Daoy (cell line): ENCODE results near the gene UPF3A. TPM values are rescaled to one million over a fixed set of nuclear protein-coding genes. Genes with fewer than 3 reads are reported as not detected.
"Not testable (repeated sequence)": the region's sequence is repeated elsewhere in the genome, so short reads cannot be mapped to it uniquely, and the experiment has no call there.

Experiments
- DNase-seq: peaks from one replicate; pipeline ENCODE4 v3.0.0-alpha.2; 2015; ENCODE audit warnings: low read depth
- total RNA-seq: library from RNA; depleted of rRNA; stranded (reverse); fragments of >200 nt; shearing (Covaris generic); gene quantifications from 2 replicates; pipeline ENCODE4 v1.2.3, GENCODE V29; 2014; rRNA removed

Gene UPF3A, protein sequence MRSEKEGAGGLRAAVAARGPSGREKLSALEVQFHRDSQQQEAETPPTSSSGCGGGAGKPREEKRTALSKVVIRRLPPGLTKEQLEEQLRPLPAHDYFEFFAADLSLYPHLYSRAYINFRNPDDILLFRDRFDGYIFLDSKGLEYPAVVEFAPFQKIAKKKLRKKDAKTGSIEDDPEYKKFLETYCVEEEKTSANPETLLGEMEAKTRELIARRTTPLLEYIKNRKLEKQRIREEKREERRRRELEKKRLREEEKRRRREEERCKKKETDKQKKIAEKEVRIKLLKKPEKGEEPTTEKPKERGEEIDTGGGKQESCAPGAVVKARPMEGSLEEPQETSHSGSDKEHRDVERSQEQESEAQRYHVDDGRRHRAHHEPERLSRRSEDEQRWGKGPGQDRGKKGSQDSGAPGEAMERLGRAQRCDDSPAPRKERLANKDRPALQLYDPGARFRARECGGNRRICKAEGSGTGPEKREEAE
- 7.7 and 14.3 TPM in 2 replicates for total RNA-seq

DNA sequence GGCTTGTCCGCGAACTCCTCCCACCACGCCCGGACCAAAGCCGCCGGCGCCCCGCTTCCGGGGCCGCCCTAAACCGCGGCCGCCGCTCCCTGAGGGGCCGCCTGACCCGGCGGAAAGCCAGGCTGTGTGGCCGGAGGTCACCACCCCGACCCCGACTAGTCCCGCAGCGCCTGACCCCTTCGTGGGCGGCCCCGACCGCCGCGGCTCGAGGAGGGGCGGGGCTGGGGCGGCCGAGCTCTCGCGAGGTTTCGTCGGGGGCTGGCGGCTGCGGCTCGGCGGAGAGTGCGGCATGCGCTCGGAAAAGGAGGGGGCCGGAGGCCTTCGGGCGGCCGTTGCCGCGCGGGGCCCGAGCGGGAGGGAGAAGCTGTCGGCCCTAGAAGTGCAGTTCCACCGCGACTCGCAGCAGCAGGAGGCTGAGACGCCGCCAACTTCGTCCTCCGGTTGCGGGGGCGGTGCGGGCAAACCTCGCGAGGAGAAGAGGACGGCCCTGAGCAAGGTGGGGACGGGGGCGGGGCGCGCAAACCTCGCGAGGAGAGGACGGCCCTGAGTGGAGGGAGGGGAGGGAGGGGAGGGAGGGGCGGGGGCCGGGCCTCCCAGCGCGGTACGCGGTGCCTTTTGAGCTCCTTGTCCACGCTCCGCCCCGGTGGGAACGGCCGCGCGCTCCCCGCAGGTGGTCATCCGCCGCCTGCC lies at the start of gene UPF3A:
Gene UPF3A, plus strand, starts transcription at position 251 of the 690 bp plus-strand sequence. Its CDS starts 39 bp downstream, at position 290.
- peak; percentile 96 for DNase-seq

DNA sequence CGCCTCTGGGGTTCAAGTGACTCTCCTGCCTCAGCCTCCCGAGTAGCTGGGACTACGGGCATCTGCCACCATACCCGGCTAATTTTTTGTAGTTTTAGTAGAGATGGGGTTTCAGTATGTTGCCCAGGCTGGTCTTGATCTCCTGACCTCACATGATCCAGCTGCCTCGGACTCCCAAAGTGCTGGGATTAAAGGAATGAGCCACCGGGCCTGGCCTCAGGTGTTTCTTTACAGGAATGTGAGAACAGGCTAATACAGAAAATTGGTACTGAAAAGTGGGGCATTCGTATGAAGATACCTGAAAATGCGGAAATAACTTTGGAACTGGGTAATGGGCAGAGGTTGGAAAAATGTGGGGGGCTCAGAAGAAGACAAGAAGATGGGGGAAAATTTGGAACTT lies 49.5 kb upstream of the UPF3A start:
- no peak for DNase-seq

DNA sequence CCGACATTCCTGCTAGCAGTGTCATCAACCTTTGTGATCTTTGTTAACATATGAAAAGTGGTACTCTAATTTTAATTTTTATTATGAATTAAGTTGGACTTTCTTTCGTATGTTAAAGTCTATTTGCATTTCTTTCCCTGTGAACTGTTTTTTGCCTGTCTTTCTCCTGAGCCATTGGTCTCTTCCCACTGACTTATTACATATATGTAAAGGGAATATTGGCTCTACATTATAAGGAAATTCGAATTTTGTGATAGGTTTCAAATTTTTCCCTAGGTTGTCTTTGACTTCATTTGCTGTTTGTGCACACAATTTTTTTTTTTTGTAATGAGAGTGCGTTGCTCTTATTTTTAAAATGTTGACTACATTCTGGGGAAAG lies 47.1 kb upstream of the UPF3A start:
- DNase-seq, result no peak

DNA sequence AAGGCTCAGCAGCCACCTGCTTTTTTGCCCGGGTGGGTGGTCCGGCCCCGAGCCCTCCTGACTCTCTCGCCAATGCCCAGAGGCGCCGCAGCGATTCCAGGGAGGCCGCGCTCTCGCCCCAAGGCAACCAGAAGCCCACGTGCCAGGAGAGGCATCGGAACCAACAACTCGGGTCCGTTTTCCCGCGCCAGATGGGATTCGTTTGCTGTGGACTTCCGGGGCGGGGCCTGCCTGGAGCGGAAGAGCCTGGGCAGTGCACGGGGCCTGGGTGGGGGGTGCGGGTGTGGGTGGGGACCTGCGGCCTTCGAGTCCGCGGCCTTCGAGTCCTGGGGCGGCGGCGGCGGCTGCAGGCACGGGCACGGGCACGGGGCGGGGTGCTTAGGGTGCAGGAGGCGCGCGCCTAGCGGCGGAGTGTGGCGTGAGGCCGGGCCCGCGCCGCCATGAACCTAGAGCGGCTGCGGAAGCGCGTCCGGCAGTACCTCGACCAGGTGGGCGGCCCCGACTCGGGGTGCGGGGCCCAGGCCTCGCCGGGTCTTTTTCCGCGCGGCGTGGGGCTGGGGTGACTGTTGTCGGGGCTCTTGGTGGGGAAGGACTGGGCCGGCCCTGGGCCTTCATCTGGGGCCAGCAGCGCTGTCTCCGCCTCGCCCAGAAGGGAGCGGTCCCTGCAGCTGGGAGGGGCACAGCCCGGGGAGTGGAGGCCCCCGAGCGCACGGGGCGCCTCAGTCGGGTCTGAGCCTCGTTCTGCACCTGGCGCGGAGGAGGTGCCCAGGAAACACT lies 46.6 kb upstream of the UPF3A start, which contains the start of gene CDC16:
Gene CDC16, plus strand, starts transcription at position 253 of the 777 bp plus-strand sequence. Its CDS starts 188 bp downstream, at position 441.
- peak; percentile 92 for DNase-seq

DNA sequence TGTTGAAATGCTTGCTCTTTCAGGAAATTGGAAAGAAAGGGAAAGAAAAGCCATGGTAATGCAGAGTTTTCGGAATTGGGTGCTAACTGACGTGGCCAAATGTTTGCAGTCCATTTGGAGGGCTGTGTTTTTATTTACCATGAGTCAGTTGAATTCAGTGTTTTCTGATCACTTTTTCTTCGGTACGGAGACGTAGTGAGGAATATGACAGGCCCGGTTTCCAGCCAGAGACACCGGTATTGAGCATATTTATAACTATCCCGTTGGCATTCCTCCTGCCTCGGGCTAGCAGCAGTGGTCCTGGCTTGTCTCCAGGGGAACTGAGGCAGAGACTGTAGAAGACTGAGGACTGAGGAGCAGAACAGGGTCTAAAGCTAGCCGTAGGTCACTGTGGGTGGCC lies 45.7 kb upstream of the UPF3A start:
- no peak for DNase-seq

DNA sequence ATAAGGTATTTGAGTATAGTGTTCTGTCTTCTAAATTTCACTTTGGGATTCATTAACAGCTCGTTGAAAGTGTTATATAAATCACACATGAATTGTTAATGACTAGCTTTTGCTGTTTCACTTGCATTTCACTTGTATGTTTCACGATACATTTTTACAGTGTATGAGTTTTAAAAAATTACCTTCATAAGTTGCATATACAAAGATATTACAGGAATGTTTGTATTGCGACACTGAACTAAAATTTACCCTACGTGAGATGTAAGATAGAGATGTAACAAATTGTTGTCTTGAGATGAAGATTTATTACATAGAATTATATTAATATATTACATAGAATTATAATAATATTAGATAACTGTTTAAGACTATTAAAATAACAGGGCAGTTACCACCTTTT lies 45.2 kb upstream of the UPF3A start:
- no peak for DNase-seq

DNA sequence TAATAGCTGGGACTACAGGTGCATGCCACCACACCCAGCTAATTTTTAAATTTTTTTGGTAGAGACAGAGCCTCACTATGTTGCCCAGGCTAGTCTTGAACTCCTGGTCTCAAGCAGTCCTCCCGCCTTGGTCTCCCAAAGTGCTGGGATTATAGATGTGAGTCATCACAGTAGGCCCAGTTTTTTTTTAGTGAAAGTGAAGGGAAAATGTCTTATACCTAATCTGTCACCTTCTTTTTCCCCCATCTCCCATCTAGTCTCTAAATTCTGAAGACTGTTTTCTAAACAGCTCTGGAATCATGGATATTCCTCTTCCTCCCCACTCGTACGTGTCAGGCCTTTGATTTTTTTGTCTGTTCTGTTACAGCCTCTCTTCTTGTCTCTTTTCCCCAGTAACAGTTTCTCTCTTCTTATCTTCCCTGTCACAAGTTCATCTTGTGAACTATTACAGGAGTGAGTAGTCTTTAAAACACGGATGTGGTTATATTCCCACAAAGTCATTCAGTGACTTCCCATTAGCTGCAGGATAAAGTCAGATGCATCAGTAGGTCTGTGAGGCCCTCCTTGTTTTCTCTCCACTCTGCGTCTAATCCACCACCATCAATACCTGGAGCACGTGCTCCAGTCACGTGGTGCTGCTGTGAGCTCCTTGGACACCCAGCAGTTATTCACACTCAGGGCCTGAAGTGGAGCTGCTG lies 43.8 kb upstream of the UPF3A start:
- no peak for DNase-seq

DNA sequence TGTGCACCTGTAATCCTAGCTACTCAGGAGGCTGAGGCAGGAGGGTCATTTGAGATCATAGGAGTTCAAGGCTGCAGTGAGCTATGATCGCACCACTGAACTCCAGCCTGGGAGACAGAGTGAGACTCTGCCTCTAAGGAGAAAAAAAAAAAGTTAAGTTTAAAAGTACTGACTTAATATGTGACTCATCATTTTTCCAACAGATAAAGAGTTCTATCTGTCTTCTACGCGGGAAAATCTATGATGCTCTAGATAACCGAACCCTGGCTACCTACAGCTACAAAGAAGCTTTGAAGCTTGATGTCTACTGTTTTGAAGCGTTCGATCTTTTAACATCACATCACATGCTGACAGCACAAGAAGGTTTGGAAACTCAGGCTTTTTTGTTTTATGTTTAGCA lies 39.5 kb upstream of the UPF3A start:
- no peak for DNase-seq

DNA sequence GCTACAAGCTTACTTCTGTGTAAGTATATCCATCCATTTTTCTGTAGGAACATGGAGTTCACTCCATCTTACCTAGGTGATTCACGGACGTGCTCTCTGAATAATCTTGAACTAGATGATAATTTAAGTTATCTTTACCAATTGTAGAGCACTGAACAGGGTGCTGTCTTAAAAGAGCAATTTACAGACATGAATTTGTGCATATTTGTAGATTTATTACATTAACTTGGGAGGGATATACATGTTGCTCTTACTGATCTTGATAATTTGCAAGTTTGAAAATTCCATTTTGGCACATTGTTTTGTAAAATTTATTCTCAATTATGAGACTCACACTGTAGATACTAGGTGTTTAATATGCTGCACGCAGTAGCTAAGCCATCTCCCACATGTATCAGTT lies 37.4 kb upstream of the UPF3A start:
- no peak for DNase-seq

DNA sequence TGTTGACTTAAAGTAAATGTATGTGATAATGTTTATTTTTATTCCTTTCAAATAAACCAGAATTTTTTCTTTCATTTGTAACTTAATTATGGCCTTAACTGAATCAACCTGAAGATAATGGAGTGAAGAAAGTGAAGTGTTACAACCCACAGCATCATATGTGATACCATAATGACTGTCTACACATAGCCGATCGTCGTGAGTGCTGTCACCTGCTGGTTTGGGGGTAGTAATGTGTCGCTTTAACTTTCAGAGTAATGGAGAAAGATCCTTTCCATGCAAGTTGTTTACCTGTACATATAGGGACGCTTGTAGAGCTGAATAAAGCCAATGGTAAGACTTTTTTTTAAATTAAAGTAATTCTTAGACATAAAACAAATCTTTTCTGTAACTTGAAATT lies 36.8 kb upstream of the UPF3A start:
- no peak for DNase-seq

DNA sequence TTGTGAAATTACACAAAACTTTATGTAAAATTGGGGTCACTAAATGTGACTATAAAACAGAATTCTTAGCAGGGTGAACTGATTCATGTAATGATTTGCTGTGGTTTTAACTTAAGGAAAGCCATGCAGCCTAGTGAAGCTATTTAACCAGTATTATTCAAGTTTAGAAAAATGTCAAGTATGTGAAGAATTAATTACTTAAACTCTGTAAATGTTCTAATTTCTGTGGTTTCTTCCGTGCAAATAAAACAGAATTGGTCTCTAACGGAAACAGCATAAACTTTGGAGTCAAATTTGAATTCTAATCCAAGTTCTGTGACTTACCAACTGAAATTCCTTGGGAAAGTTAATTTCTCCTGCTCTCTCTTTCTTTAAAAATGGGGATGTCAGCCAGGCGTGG lies 33.4 kb upstream of the UPF3A start:
- DNase-seq, result no peak

DNA sequence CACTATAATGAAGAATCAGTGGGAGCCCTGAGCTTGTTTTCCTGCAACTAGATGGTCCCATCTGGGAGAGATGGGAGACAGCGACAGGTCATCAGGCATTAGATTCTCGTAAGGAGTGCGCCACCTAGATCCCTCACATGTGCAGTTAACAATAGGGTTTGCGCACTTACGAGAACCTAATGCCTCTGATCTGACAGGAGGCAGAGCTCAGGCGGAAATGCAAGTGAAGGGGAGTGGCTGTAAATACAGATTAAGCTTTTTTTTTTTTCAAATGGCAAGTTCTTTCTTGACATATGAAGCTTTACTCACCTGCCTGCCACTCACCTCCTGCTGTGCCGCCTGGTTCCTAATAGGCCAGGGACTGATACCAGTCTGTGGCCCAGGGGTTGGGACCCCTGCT lies 32.3 kb upstream of the UPF3A start:
- DNase-seq, result no peak

DNA sequence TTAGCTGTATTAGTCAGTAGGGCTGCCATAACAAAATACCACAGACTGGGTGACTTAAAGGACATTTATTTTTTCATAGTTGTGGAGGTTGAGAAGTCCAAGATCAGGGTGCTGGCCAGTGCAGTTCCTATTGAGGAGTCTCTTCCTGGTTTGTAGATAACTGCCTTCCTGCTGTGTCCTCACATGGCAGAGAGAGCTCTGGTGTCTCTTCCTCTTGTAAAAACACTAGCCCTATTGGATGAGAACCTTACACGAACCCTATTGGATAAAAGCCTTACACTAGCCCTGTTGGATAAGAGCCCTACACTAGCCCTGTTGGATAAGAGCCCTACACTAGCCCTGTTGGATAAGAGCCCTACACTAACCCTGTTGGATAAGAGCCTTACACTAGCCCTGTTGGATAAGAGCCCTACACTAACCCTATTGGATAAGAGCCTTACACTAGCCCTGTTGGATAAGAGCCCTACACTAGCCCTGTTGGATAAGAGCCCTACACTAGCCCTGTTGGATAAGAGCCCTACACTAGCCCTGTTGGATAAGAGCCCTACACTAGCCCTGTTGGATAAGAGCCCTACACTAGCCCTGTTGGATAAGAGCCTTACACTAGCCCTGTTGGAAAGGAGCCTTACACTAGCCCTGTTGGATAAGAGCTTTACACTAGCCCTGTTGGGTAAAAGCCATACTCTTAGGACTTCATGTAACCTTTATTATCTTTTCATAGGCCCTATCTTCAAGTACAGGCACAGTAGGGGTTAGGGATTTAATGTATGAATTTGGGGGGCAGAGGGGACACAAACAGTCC lies 29.6 kb upstream of the UPF3A start:
- DNase-seq, result not testable (repeated sequence)

DNA sequence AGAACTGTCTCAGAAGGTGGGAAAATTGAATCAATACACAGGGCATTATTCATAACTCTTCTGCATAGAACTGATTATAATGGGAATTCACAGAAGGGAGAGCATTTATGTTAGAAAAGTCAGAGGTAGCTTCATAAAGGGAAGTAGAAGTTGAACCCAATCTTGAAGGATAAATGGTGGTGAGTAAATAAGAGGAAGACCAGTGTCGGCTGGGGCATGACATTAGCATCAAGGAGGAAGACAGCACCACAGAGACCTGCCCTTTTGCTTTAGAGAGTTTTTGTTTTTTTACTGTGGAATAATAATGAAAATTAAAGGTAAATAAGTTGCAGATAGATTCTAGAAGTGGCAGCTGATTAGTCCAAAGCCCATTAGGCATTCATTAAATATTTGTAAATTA lies 24.9 kb upstream of the UPF3A start:
- no peak for DNase-seq

DNA sequence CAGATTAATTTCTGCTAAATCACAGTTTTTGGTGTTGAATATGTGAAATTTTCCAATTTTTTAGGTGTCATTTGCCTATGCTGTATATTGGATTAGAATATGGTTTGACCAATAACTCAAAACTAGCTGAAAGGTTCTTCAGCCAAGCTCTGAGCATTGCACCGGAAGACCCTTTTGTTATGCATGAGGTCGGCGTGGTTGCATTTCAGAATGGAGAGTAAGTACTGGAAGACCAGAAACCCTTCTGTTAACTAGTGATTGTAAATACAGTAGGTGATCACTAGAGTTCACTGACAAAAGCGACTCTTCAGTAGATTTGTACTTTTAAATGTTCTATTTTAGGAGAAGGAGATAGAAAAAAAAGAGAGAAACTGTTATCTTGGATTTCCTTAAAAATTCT lies 24.4 kb upstream of the UPF3A start:
- no peak for DNase-seq

DNA sequence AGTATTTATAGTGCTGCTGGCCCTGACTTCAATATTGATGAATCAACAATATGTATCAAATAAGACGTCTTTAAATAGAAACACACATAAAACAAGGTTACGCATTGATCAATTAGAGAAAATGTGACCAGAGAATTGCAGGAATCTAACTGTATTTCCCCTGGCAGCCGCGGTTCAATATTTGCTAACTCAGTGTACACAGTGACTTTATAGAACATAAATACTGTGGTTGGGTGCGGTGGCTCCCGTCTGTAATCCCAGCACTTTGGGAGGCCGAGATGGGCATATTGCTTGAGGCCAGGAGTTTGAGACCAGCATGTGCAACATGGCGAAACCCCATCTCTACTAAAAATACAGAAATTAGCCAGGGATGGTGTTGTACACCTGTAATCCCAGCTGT lies 22.8 kb upstream of the UPF3A start:
- DNase-seq, result no peak

DNA sequence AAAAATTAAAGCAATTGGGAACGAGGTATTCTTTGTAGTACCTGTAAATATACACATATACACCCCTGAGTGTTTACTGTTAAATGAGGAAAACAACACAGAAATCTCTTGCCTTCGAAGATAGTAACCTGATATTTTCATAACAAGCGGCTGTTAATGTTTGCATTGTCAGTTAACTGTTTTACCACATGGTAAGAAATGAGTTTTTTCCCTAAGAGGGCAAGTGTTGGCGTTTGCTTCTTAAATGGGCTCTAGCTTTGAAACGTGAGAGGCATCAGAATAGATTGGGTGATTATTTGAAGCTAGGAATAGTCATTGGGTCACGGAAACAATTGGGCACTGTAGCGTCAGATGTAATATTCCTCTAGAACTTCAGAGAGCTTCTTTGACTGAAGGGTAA lies 22.0 kb upstream of the UPF3A start:
- DNase-seq, result no peak

DNA sequence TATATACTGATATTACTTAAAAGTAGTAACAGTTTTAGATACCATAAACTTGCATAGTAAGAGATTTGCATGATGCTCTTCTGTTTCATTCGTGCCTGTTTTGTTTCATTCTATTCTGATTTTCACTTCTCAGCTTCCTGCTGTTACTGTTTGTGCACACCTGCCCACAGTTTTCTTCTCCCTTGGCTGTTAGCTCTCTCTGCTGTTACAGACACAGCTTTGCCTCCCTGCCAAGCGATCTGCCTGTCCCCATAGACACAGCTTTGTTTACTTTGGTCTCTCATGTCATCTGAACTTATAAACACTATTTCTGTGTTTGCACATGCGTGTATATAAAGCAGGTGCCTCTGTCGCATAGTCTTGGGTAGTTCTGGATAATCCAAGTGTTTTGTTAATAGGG lies 21.4 kb upstream of the UPF3A start:
- no peak for DNase-seq

DNA sequence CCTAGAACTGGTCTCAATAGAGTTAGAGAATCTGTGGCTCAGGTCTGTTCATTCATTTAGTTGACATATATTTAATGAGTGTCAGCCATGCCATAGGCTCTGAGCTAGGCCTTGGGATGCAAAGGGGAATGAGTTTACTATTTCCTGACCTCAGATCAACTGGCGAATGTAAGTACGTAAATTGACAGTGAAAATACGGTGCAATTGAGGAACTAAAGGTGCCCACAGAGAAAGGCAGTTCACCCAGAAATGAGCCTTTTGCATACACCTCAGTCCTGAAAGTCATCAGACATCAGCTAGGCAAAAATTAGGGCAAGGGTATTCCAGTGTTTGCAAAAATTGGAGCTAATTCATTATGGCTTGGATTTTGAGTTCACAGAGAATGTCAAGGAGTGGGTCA lies 20.6 kb upstream of the UPF3A start:
- DNase-seq, result no peak

DNA sequence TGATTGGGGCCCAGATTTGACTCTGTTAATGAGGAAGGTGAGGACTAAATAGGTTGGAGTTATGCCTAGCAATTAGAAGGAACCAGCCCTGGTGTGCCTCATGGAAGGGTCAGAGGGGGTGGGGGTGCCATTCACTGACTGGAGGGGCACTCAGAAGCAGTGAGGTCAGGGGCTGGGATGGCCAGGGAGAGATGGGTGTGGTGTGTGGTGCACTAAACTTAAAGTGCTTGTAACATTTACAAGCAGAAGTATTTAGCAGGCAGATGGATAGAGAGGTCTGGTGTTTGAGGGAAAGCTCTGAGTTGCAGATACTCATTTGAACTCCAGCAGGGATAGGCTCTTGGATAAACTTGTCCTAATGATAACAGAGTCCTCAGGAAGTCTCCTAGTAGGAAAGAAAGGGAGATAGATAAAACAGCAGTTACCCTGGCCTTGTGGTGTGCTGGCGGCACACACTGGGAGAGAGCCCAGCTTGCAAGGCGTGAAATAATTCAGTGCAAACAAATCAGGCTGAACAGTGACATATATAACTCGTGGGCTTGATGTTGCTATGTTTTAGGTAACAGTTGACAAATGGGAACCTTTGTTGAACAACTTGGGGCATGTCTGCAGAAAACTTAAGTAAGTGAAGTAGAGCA lies 20.0 kb upstream of the UPF3A start:
- DNase-seq, result no peak
